Activated naive CD4-positive, alpha-beta T cell treated with anti-CD3 and anti-CD28 coated beads, Interleukin-2, amount 50 U/mL, for 72 hours (primary cell): ENCODE measurements around the gene SLC37A1. TPM values are rescaled to one million over a fixed set of nuclear protein-coding genes. Genes with fewer than 3 reads are reported as not detected.

Source experiments
- ATAC-seq, 2 donors: fragments of 150-1000 bp; cut with Tn5 transposase; 2 replicates each; pipeline ENCODE4 v1.10.0; 2021; ENCODE audit warnings: mild to moderate bottlenecking in 2 of 2, moderate library complexity in 2 of 2
- DNase-seq, 2 donors: peaks; one replicate each; pipeline ENCODE4 v3.0.0; 2021 to 2022; ENCODE audit warnings: low spot score in 2 of 2
- H3K27ac Mint-ChIP-seq, 2 donors: one replicate each; pipeline ENCODE4 v1.8.0; 2022; ENCODE audit warnings: mild to moderate bottlenecking in 2 of 2, mixed read lengths in 2 of 2
- H3K36me3 Mint-ChIP-seq, 2 donors: one replicate each; pipeline ENCODE4 v1.8.0; 2022; ENCODE audit warnings: mixed read lengths in 2 of 2
- H3K9me3 Mint-ChIP-seq, 2 donors: one replicate each; pipeline ENCODE4 v1.8.0; 2022; ENCODE audit warnings: mixed read lengths in 2 of 2
- total RNA-seq, 2 donors: library from RNA; stranded (reverse); gene quantifications; one replicate each; pipeline ENCODE4 v1.2.3, GENCODE V29; 2022

Gene SLC37A1
- total RNA-seq, 2 donors from 2014 or later: 15.2 to 20.6 TPM

DNA sequence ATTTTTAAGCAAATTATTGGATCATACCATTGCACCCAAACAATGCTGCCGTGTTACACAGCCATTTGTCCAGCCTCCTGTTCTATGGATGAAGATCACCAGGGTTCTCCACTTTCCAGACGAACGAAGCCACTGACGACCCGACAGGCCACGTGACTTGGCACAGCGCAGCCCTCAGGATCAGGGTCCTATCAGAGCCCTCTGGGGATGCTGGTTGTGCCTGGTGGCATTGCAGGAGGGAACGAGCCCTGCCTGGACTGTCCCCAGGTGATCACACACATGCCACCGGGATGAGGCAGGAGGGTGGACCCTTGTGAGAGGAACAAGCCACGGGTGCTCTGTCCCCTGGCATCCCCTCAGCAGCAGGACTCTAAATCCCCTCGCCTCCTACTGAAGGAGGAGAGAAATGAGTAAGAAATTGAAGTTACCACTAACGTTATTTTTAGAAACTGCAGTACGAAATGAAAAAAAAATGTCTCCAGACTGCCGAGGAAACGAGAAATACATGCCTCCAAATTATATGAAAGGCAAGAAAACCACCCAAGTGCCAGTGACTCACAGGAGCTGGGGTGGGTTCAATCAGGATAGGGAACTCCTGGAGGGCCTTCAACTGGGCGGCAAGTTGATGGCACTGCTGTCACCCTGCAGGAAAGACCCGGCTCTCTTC, 81.1 kb downstream of the SLC37A1 start:
- no peaks in the 10 kb centered on the region for H3K36me3 Mint-ChIP-seq
- no peak overlapping the region for H3K27ac Mint-ChIP-seq
- no peak for DNase-seq
- no peak for ATAC-seq
- no peaks in the 10 kb centered on the region for H3K9me3 Mint-ChIP-seq

DNA sequence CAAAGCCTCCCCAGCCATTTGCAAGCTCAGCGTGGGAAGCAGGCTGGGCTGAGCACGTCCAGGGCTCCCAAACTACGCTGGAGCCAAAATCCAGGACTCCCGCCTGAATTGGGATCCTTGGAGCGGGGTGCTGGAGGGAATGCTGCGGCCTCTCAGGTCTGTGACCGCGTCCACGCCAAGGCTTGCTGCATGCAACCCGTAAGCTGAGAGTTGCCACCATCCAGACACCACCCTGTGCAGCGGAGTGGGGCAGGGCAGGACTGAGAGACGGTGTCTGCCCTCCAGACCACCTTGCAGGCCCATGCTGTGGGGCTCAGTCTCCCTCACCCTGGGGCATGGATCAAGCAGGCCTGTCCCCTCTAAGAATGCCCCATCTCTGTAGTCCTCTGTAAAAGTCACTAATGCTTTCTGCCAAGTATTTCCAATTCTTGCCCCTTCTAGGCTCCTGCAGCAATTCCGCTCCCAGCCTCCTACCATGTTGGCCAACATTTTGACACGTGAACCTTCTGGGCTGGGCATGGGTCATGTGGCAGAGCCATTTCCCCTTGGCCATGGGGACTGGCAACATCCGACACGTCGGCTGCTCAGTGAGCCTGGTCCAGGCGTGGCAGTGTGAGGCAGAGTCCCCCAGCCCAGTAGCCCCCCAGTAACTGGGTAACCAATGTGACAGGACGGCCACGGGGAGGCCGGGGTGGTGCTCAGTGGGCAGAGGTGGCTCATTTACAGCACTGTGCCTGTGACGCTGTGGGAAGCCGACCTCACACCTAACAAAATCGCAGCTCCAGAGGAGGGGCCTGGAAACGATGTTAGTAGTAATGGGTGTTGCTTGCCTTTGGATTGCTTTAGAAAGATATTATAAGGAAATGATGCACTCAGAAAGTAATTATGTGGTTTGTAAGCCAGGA, 81.9 kb downstream of the SLC37A1 start:
- DNase-seq (peak in 1 of 2 donors; percentile 41), ATAC-seq (no peak)
- Mint-ChIP-seq H3K9me3 (no peaks in the 10 kb centered on the region), H3K27ac (no peak overlapping the region), H3K36me3 (no peaks in the 10 kb centered on the region)

GRCh38 chr21:42596657-42597056, 83.0 kb downstream of the SLC37A1 start:
- Mint-ChIP-seq H3K27ac (no peak overlapping the region), H3K36me3 (no peaks in the 10 kb centered on the region), H3K9me3 (no peaks in the 10 kb centered on the region)
- DNase-seq: peak in 1 of 2 donors; percentile 16
- no peak for ATAC-seq

DNA sequence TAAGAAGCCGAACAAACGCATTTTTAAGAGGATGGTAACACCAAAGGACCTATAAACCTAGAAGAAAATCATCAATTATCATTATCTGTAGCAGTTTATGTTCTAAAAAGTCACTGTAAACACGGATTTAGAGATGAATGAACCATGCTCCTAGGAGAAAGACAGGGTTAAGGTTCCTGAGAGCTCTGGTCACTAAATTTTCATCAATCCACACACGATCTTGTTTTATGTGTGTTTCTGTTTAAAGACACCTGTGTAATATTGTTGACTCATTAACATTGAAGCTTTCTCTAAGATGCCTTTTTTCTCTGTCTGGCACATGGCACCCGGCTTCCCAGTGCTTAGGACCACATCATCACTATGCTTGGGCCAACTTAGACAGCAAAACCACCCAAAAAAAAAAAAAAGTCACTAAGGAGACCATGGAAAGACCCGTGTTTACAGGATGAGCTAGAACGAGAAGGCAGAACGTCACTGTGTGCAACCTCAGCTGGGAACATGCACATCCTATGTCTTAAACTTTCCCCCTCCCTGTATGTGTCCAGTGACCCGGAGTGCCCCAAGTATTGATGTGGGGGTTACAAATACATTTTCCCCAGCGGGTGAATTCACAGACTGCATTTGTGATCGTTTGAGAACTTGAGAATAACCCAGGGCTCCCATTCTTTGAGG, 84.0 kb downstream of the SLC37A1 start:
- no peak overlapping the region for H3K27ac Mint-ChIP-seq
- H3K9me3 Mint-ChIP-seq: no peaks in the 10 kb centered on the region
- ATAC-seq: no peak
- DNase-seq: peak in 1 of 2 donors; percentile 28
- no peaks in the 10 kb centered on the region for H3K36me3 Mint-ChIP-seq

- Mint-ChIP-seq H3K9me3 (no peaks in the 10 kb centered on the region), H3K36me3 (no peaks in the 10 kb centered on the region), H3K27ac (no peak overlapping the region)
- ATAC-seq (no peak), DNase-seq (peak in 1 of 2 donors; percentile 34)
These were observed 84.6 kb downstream of the SLC37A1 start for GRCh38 chr21:42598159-42598735.

- DNase-seq: no peak
- H3K27ac Mint-ChIP-seq: no peak overlapping the region
These were observed 85.8 kb downstream of the SLC37A1 start for GRCh38 chr21:42599486-42599885.

DNA sequence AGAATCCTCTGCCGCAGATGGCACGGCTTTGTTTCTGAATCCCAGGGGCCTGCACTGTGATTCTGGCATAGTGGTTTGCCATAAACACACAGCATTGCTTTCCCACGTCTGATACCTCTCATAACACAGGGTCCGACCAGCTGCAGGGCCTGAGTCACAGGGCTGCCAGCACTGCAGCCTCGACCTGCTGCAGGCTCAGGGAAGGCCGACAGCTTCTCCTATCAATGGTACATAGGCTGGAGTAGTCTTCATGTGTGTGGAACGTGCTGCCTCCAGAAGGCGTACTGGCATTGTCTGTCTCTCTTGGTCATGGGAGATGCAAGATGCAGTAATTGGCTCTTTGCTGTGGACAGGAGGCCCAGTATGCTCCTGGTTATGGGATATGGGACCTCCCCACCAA, 86.3 kb downstream of the SLC37A1 start:
- DNase-seq (peak in 1 of 2 donors; percentile 30), ATAC-seq (no peak)
- no peak overlapping the region for H3K27ac Mint-ChIP-seq
- H3K36me3 Mint-ChIP-seq: peaks cover 8% of the 10 kb centered on the region in 2 donors
- H3K9me3 Mint-ChIP-seq: peaks cover 0 to 9% of the 10 kb centered on the region in 2 donors

More at GRCh38 chr21:42599486-42599885, 85.8 kb downstream of the SLC37A1 start:
- no peak for ATAC-seq
- Mint-ChIP-seq H3K9me3 (peaks cover 0 to 8% of the 10 kb centered on the region in 2 donors), H3K36me3 (peaks cover 7% of the 10 kb centered on the region in 2 donors)

GRCh38 chr21:42601656-42602055, 88.0 kb downstream of the SLC37A1 start:
- no peak overlapping the region for H3K27ac Mint-ChIP-seq
- ATAC-seq (no peak), DNase-seq (no peak)
- H3K36me3 Mint-ChIP-seq: peaks cover 8 to 14% of the 10 kb centered on the region in 2 donors
- peaks cover 6 to 22% of the 10 kb centered on the region in 2 donors for H3K9me3 Mint-ChIP-seq

DNA sequence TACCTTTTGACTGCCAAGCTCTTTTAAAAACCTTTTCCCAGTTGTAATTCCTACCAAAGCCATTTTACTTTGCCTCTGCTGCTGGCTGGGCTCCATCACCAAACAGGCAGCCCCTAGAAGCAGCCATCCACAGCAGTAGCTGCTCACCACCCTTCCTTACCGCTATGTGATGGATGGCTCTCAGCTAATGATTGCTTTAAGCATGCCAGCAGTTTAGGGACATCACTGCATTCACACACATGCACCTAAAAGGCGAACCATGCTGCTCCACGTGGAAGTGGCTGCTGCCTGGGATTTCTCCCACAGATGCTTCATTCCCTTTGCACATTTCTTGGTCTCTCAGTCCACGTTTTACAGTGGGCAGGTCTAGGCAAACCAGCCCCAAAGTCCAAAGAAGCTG, 93.5 kb downstream of the SLC37A1 start:
- no peak for DNase-seq
- peaks cover 19 to 28% of the 10 kb centered on the region in 2 donors for H3K9me3 Mint-ChIP-seq
- no peak for ATAC-seq
- H3K36me3 Mint-ChIP-seq: peaks cover 9 to 14% of the 10 kb centered on the region in 2 donors
- no peak overlapping the region for H3K27ac Mint-ChIP-seq

- DNase-seq (no peak), ATAC-seq (no peak)
- H3K9me3 Mint-ChIP-seq: peaks cover 19 to 29% of the 10 kb centered on the region in 2 donors
- H3K27ac Mint-ChIP-seq: no peak overlapping the region
- H3K36me3 Mint-ChIP-seq: peaks cover 14 to 15% of the 10 kb centered on the region in 2 donors
These were observed 94.0 kb downstream of the SLC37A1 start for GRCh38 chr21:42607525-42608102.

DNA sequence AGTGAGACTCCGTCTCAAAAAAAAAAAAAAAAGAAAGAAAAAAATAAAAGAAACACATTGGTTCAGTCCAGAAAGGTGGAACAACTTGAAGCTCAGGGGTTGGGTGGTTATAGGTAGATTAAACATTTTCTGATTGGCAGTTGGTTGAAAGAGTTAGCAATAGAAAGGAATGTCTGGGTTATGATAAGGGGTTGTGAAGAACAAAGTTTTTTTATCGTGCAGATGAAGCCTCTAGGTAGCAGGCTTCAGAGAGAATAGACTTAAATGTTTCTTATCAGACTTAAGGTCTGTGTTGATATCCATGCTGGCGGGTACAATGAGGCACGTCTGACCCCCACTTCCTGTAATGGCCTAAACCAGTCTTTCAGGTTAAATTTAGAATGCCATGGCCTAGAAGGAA, 94.8 kb downstream of the SLC37A1 start:
- ATAC-seq: no peak
- H3K27ac Mint-ChIP-seq: no peak overlapping the region
- peaks cover 17 to 20% of the 10 kb centered on the region in 2 donors for H3K36me3 Mint-ChIP-seq
- no peak for DNase-seq
- peaks cover 19 to 35% of the 10 kb centered on the region in 2 donors for H3K9me3 Mint-ChIP-seq

DNA sequence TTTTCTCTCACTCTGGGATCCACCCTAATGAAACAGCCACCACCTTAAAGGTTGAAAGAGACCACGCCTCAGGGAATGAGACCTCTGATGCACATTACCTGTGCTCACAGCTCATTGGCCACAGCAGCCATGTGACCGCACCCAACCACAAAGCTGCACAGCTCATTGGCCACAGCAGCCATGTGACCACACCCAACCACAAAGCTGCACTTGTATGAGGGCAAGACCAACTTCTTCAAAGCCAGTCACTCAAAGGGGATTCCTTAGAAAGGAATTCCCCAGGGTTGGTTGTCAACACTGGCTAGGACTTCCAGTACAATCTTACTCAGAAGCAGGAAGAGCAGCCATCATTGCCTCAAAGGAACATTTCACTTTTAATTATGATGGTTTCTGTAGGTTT, 96.2 kb downstream of the SLC37A1 start:
- ATAC-seq (peak; percentile 42 to 92), DNase-seq (peak in 1 of 2 donors; percentile 88)
- H3K9me3 Mint-ChIP-seq: peaks cover 19 to 29% of the 10 kb centered on the region in 2 donors
- peak overlapping the region in 1 of 2 donors; percentile 21 for H3K27ac Mint-ChIP-seq
- H3K36me3 Mint-ChIP-seq: peaks cover 9 to 12% of the 10 kb centered on the region in 2 donors

GRCh38 chr21:42611852-42612251, 98.2 kb downstream of the SLC37A1 start:
- H3K27ac Mint-ChIP-seq: no peak overlapping the region
- H3K36me3 Mint-ChIP-seq: peaks cover 6 to 9% of the 10 kb centered on the region in 2 donors
- H3K9me3 Mint-ChIP-seq: peaks cover 14 to 16% of the 10 kb centered on the region in 2 donors
- ATAC-seq (no peak), DNase-seq (no peak)

DNA sequence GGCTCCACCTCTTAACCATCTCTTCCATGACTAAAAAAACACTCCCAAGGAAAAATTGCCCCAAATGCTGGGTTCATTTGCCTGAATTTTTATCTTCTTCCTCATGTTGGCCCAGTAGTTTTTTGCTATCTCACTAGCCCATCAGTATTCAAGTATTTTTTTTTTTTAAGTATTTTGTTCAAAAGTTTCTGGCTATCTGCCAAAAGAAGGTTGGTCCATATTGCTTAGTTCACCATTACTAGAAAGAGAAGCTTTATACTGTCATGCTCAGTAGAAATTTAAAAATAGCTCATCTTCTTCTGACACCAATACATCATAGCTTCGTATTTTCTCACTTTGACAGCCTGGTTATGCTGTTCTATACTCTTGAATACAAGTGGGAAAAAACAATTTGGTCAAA, 98.7 kb downstream of the SLC37A1 start:
- DNase-seq: no peak
- Mint-ChIP-seq H3K27ac (no peak overlapping the region), H3K9me3 (peaks cover 14 to 16% of the 10 kb centered on the region in 2 donors), H3K36me3 (peaks cover 6 to 9% of the 10 kb centered on the region in 2 donors)
- ATAC-seq: no peak

DNA sequence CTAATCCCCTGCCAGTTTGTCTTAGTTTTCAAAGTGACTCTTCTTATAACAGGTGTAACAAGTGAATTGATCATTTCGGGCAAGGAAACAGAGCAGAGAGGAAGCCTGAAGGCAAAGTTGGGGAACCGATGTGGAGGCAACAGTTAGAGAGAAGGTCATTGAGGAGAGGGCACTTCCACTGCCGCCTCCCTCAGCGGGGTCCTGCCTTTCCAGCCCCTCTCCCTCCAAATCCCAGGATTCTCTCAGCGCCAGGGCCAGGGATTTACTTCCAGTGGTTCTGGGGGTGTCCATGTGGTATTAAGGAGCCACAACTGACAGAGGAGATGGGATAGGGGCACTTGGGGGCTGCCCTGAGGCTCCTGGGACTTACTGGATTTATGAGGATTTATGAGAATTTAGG, 100.1 kb downstream of the SLC37A1 start:
- DNase-seq: no peak
- peaks cover 14 to 16% of the 10 kb centered on the region in 2 donors for H3K9me3 Mint-ChIP-seq
- H3K27ac Mint-ChIP-seq: no peak overlapping the region
- no peak for ATAC-seq
- peaks cover 6 to 9% of the 10 kb centered on the region in 2 donors for H3K36me3 Mint-ChIP-seq

GRCh38 chr21:42614396-42614795, 100.7 kb downstream of the SLC37A1 start:
- peaks cover 6 to 9% of the 10 kb centered on the region in 2 donors for H3K36me3 Mint-ChIP-seq
- DNase-seq (peak; percentile 58 to 76), ATAC-seq (peak; percentile 65 to 79)
- peaks cover 9 to 11% of the 10 kb centered on the region in 2 donors for H3K9me3 Mint-ChIP-seq
- no peak overlapping the region for H3K27ac Mint-ChIP-seq
